HG02610 (cell line): ENCODE results near the gene LARP1B.
"Not testable (repeated sequence)": the region's sequence is repeated elsewhere in the genome, so short reads cannot be mapped to it uniquely, and the experiment has no call there.

Experiments used
- ATAC-seq: cut with Tn5 transposase; IDR thresholded peaks from one replicate; pipeline ENCODE4 v1.9.1; 2021; ENCODE audit warnings: mild to moderate bottlenecking, moderate library complexity; ENCODE audit not compliant: unreplicated experiment

Gene LARP1B

DNA sequence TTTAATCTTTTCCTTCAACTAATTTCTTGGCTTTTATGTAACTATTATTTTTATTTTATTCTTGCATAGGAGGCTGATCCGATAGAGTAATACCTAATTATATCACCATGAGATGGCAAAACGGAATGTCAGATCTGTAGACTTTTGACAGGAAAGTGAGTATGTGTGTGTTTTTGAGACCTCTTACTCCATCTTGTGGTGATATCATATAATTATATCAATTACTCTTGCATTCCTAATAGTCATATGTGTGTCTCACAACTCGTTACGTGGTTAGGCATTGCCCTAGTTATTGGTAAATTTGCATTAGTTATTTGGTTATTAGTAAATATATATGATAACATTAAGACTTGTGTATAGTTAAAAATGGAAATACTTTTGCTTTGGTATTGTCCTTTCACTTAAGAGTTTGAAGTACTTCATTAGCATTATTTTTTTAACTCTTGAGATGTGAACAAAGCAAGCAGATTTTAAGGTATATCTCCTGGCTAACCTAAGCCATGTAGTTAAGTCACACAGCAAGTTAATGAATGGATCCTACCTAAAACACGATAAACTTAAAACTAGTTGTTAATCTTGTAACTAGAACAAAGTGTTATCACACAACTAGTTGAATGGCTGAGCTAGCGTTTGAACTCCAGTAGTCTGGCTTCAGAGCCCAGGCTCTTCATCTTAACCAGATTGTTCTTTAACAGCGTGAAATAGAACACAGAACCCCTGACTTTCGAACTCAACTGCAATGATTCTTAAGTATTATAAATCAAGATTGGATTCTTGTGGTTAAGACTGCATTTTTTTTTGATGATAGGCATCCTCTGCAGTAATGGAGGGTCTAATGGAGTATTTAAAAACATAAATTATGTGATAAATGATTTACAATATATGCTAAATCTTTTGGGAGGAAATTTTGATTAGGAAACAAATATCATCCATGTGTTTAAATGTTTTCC is 159.4 kb downstream of the LARP1B start:
- peak; percentile 71 for ATAC-seq

DNA sequence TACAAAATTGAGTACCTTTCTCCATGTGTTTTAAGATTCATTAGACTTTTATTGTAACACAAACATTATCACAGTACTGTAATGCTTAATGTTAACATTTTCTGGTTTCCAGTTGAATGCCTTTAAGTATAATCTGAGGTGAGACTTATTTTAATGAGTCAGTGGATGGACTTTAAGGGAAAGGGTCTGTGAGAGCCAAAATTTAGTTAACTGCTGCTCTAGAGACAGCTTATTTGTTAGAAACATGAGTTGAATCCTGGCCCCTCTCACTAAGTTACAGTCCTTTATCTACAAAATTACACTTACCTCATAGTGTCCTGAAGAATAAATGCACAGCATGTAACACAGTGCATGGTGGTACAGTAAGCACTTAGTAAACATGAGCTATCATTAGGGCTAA is 160.5 kb downstream of the LARP1B start:
- no peak for ATAC-seq

DNA sequence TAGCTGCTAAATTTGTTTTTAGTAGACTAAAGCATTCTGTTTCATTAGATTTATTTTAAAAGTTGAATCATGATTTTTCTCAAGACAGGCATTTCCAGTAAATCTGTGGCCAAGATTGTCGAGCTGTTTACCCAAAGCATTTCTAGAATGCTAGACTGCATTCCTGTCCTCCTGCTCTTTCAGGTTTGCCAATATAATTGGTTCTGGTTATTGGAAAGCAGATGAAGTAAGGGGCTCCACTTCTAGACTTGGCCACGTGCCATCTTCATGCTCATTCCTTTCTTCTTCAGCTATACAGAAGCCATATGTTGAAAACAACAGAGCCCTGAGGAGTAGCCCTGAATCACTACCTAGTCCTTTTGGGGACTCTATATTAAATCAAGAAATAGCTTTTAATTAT is 164.0 kb downstream of the LARP1B start:
- no peak for ATAC-seq

DNA sequence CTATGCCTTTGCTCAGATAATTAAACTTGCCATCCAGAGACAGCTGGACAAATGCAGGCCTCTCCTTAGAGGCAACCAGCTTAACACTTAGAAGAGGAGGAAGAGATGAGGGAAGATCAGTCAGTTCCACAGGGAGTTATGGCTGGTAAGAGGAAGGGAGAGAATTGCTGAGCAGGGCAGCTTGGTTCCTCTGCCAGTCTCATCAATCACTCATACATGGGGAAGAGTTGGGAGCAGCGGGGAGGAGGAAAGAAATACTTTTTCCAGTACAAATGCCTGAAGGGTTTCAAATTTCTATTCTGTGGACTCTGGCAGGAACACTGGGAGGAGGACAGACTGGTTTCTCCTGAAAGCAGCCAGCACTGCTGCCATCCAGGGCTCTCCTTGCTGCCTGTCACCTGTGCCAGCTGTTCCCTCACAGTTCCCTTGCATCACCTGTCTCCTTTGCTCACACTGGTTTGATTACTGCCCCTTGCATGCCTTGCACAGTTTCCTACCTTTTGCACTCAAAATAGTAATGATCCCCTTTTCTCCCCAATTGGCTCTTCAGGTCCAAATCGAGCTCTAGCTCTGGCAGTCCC is 167.0 kb downstream of the LARP1B start:
- no peak for ATAC-seq

DNA sequence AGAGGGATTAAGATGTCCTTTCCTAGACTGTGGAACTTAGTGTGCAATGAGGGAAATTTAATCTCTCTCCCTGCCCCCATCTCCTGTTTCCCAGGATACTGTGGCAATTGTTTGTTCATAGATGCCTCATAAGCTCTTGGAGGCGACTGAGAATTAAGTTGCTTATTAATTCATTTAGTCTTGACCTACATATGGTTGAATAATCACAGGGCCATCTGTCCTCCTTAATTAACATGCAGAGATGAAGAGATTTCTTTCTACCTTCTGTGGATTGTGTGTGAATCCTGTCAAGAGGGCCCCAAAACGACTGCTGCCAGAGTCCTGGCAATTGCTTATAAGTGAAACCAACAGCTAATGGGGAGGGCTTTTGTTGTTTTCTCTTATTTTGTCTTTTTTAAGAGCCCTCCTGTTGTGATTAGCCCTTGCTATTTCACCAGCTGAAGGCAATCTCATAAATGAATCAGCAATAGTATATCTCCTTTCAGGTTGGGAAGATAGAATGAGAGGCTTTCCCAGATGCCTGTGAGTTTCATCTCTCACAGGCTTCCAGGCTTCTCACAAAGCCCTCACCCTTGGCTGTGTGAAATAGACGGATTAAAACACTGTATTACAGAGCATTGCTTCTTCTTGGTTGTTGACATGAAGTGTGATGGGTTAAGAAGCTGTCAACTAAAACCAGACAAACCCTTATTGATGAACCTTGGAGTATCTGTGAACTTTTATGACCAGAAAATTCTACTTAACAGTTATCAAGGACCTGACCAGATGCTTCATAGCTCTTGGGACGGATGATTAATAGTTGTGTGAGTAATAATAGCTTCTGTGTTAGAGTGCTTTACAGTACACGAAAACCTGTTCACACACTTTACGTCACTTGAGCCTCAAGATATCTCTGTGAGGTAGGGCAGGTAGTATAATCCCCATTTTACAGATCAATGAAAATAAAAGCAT is 168.0 kb downstream of the LARP1B start:
- ATAC-seq, result no peak

DNA sequence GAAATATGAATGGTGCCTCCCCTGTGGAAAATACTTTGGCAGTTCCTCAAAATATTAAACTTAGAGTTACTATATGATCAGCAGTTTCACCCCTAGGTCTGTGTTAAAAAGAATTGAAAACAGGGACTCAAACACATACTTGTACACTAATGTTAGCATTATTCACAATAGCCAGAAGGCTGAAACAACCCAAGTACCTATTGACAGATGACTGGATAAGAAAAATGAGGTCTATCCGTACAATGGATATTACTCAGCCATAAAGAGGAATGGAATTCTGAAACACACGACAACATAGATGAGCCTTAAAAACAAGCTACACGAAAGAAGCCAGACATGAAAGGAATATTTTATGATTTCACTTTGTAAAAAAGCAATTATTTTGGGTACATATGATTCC is 171.6 kb downstream of the LARP1B start:
- ATAC-seq, result no peak

DNA sequence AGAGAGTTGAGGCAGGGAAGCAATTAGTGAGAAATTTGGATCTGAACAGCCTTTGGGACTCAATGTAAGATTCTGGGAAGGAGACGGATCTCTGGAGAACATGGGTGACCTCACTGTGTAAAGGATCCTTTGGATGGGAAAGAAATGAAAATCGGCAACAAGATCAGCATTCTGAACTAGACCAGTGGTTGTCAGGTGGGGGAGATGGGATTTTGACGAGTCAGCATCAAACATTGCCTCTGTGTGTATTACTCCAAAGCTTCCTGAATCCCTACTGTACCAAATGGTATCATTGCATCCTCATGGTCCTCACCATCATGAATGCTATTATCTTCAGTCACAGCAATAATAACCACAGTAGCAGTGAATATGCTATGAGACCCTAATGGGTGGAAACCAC is 173.7 kb downstream of the LARP1B start:
- ATAC-seq, result no peak

DNA sequence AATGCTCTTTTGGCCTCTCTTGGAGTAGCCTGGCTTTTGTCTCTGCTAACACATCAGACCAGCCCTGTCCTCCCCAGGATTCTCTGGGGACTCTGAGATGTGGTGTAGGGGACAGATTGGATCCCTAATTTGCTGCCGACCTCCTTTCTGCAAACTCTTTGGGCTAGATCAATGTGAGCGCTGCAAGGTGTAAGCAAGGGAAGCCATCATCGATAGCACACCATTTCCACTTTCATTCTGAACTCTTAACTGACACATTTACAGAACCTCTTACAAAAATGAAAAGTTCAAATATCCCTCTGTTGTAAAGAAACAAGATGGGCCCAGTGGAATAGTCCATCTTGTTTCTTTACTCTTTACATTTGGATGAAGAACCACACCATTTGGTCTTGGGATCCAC is 179.9 kb downstream of the LARP1B start:
- ATAC-seq, result no peak

DNA sequence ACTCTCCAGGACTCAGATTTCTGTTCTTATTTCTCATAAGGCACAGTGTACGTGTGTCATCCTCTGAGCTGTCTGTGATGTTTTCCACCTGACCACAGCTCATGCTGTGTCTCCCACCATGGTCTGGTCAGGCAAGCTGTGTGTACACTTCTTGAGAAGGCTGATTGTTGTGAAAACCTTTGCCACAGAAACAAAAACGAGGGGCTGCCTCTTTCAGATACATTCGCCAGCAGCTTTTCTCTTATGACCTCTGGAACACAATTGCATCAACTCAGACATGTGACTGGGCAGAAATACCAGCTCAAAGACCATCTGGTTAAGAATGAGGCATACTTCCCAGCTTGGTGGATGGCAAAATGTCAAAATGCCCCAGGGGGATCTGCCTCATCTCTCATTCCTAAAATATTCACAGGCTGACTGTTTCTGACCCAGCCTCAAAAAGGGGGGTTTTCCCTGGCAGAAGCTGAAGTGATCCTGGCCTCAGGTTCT is 180.4 kb downstream of the LARP1B start:
- ATAC-seq, result no peak

DNA sequence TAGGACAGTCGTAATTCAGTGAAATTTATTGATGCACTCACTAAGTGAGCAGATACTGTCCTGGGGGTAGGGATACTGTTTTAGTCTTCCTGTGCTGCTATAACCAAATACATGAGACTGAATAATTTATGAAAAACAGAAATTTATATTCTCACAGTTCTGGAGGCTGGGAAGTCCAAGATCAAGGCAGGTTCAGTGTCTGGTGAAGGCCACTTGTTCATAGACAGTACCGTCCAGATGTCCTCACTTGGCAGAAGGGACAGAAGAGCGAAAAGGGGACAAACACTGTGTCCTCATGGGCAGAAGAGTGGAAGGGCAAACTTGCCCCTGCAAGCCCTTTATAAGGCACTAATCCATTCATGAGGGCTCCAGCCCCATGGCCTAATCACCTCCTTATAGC is 180.9 kb downstream of the LARP1B start:
- ATAC-seq, result no peak

DNA sequence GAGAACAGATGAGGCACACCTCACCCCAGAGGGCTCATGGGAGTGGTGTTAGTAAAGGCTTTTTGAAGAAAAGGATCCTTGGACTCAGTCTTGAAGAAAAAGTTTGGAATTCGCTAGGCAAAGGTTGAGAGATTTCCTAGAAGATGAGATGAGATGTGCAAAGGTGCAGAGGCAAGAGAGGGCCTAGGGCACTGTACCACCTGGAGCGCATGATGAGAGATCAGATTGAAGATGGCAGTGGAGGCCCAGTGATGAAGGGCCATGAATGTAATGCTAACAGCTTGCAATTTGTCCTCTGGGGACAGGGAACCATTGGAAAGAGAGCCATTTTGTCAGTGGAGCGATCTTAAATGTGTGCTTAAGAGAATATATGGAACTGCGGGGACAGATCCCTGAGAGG is 181.5 kb downstream of the LARP1B start:
- no peak for ATAC-seq

DNA sequence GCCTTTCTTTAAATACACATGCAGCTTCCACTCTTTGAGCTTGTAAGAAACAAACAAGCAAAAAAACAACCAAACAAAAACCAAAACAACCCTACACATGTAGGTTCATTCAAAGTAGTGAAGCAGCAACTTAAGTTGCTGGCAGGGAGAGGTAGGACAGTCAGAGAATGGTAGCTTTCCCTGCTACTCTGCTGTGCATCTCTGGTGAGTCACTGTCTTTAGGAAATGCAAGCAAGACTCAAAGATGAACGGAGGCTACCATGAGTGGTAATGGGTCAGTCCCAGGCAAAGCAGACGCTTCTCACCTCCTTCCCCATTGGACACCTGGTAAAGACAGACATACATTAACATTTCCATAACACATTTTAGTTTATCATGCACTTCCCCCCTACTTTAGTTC is 183.3 kb downstream of the LARP1B start:
- ATAC-seq, result no peak

DNA sequence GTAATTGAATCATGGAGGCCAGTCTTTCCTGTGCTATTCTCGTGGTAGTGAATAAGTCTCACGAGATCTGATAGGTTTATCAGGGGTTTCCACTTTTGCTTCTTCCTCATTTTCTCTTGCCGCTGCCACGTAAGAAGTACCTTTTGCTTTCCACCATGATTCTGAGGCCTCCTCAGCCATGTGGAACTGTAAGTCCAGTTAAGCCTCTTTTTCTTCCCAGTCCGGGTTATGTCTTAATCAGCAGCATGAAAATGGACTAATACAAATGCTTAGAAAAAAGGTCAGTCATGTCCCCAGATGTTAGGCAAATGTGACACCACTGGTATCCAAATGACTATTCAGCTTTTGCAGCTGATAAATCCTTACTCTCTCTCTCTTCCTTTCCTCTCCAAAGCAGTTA is 184.3 kb downstream of the LARP1B start:
- not testable (repeated sequence) for ATAC-seq

DNA sequence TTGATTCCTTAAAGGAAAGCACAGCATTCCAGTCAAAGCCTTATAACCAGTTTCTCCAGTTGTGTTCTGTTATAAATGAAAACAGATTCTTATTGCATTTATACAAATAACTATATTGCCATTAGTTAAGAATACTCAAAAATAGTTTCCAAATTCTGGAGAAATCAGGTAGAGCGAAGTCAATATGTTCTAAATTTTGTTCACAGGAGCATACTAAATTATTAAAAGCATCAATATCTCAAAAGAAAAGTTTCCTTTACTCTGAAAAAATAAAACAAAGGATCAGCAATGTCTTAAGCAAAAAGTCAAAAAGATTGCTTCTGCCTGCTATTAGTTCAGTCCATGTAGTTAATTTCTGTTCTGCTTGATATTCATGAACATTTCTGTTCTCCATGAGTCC is 186.8 kb downstream of the LARP1B start:
- ATAC-seq, result no peak

DNA sequence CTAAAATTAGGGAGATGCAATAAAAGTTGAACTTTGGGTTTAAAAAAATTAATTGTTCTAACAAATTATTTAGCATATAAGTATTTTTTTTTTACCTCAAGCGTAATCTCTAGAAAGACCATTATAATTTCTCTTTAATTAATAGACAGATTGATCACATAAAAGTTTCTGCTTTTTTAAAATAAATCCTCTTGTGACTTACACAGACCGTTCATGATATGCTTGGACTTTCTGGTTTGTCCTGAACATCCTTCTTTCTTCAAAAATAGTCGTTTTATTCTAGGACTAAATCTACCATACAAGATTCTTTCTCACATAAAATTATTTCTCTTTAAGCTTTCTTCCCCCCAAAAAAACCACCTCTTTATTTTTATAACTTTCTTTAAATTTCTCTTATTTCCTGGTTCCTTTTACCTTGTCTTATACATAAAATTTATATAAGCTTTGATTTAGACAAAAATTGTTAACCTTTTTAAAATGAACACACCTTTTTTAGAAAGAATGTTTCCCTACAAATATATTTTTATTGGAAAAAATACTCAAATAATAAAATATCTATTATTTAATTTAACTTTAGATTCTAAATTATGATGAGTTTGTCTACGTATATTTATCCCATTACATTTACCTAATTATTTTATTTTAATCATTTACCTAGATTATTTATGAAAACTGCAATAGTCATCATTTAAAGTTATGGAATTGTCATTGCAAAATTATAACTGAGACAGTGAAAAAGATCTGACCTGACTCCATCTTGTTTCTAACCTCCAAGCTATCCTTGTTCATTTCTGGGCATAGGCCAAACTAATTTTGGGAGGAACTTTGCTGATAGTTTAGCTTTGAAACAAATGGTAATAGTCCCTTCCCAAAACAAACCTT is 188.9 kb downstream of the LARP1B start:
- ATAC-seq, result no peak

DNA sequence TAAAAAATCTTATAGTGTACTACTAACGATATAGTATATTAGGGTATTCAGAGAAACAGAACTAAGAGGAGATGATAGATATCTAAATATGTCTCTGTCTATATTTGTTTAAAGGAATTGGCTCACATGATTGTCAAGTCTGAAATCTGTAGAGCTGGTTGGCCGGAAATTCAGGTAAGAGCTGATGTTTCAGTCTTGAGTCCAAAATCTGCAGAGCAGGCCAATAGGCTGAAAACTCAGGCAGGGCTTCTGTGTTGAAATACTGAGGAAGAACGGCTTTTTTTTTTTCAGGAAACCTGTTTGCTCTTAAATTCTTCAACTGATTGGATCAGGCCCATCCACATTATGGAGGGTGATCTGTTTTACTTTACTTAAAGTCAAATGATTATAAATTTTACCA is 194.8 kb downstream of the LARP1B start:
- no peak for ATAC-seq

DNA sequence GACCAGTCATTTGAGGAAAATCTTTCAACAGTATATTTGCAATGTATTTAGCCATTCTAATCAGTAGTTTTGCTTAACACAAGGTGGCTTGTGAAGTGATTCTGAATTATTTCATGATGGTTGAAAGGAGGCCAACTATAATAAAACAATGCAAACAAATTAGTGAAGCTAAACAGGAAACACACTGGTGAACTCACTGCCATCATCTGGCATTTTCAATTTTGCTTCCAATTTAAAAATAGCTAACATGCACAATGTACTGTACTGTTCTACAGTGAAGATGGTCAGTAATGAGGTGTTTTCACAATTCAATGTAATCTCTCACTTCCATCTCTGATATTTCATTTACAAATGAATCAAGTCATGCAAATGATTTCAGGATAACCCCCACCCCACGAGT is 195.4 kb downstream of the LARP1B start:
- no peak for ATAC-seq

DNA sequence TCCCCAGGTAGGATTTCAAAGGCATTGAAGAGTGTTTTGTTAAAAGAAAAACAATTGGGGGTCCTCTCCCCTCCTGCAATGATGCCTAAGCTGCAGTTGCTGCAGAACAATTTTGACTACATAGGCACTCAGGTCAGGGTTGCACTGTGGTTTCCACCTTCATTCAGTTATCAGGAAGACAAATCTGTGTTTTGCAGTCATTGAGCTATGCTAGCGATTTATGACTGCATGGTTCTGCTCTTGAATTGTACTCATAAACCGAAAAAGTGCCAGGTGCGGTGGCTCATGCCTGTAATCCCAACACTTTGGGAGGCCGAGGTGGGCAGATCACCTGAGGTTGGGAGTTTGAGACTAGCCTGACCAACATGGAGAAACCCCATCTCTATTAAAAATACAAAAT is 197.1 kb downstream of the LARP1B start:
- ATAC-seq, result not testable (repeated sequence)

DNA sequence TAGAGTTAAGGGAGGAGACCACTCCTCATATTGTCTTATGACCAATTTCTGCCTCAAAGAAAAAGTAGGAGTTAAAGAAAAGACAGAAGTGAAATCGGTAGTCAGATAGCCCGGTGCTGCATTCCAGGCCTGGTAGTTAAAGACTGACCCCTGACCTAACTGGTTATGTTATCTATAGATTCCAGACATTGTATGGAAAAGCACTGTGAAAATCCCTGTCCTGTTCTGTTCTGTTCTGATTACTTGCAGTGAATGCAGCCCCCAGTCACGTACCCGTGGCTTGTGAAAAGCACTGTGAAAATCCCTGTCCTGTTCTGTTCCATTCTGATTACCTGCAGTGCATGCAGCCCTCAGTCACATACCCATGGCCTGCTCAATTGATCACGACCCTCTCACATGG is 198.8 kb downstream of the LARP1B start:
- not testable (repeated sequence) for ATAC-seq
